ENCODE measurements around the gene AMOTL1. TPM values are rescaled to one million over a fixed set of nuclear protein-coding genes. Genes with fewer than 3 reads are reported as not detected.

The AMOTL1 gene
- total RNA-seq, 1 experiment from 2014 or later = 57.4 TPM

- no peak overlapping the region; the same call in 1 of the 2 replicates for H3K27ac ChIP-seq
- peak overlapping the region; percentile 94 for H3K4me3 ChIP-seq
These were observed 2.5 kb downstream of the AMOTL1 start for GRCh38 chr11:94770563-94771120.

DNA sequence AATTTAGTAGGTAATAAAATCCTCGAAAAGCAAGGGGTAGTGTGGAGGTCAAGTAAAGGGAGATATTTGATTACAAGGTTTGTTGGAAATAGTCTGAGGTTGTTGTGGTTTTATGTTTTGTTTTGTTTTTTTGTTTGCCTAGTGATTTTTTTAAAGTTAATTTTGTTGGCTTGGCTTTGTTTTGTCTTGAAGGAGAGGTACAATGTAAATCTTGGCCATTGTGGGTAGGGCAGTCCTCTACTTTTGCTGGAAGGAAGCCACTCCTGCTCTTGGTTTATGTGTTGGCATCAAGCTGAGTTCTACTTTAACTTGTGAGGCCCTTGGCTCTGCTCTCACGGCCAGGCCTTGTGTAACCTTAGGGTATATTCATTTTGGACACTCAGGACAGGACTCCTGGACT, 3.2 kb downstream of the AMOTL1 start:
- no peak for DNase-seq
- H3K27ac ChIP-seq = no peak overlapping the region
- H3K27me3 ChIP-seq = no peaks in the 10 kb centered on the region
- 0 out of 2 replicates have a peak, but pooled peaks cover 3% of the 10 kb centered on the region for H3K36me3 ChIP-seq
- H3K9me3 ChIP-seq (replicated peaks) = no peaks in the 10 kb centered on the region
- no peak overlapping the region for H3K4me3 ChIP-seq
- peaks cover 20% of the 10 kb centered on the region for H3K4me1 ChIP-seq

More at GRCh38 chr11:94770563-94771120, 2.5 kb downstream of the AMOTL1 start:
- Histone ChIP-seq H3K36me3 (0 out of 2 replicates have a peak, but pooled peaks cover 3% of the 10 kb centered on the region), H3K4me1 (peaks cover 12% of the 10 kb centered on the region), H3K9me3 (replicated peaks) (no peaks in the 10 kb centered on the region), H3K27me3 (no peaks in the 10 kb centered on the region)
- DNase-seq = peak in 1 of 2 experiments; percentile 26

GRCh38 chr11:94771951-94772350, 3.8 kb downstream of the AMOTL1 start:
- peaks cover 24% of the 10 kb centered on the region for H3K4me1 ChIP-seq
- H3K36me3 ChIP-seq = 0 out of 2 replicates have a peak, but pooled peaks cover 3% of the 10 kb centered on the region
- no peak overlapping the region for H3K4me3 ChIP-seq
- no peak overlapping the region for H3K27ac ChIP-seq
- no peak for DNase-seq
- no peaks in the 10 kb centered on the region for H3K9me3 ChIP-seq (replicated peaks)
- no peaks in the 10 kb centered on the region for H3K27me3 ChIP-seq

GRCh38 chr11:94773842-94774241, 5.7 kb downstream of the AMOTL1 start:
- no peak overlapping the region for H3K4me3 ChIP-seq
- no peak for DNase-seq
- no peak overlapping the region for H3K27ac ChIP-seq
- no peaks in the 10 kb centered on the region for H3K9me3 ChIP-seq (replicated peaks)
- H3K36me3 ChIP-seq = no peaks in the 10 kb centered on the region
- no peaks in the 10 kb centered on the region for H3K27me3 ChIP-seq
- peaks cover 40% of the 10 kb centered on the region for H3K4me1 ChIP-seq

DNA sequence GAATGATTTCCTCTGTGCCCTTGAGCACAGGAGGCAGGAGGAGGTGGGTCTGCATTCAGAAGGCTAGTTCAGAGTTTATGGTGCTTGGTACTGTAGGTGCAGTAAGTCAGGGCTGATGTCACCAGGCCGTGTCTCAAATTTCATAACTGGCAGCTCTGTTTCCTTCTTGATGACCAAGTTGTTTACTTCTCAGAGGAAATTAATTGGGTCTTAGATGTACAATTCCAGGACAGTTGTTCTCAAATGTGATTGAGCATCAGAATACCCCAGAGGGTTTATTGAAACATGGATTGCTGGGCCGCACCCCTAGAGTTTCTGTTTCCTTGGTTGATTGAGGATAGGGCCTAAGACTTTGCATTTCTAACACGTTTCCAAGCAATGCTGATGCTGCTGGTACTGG, 6.2 kb downstream of the AMOTL1 start:
- no peaks in the 10 kb centered on the region for H3K9me3 ChIP-seq (replicated peaks)
- H3K4me1 ChIP-seq = peaks cover 40% of the 10 kb centered on the region
- H3K4me3 ChIP-seq = no peak overlapping the region
- no peak overlapping the region for H3K27ac ChIP-seq
- H3K36me3 ChIP-seq = no peaks in the 10 kb centered on the region
- DNase-seq = peak in 1 of 2 experiments; percentile 22
- H3K27me3 ChIP-seq = no peaks in the 10 kb centered on the region

GRCh38 chr11:94775567-94776327, 7.6 kb downstream of the AMOTL1 start:
- Histone ChIP-seq H3K27me3 (no peaks in the 10 kb centered on the region), H3K4me3 (no peak overlapping the region), H3K9me3 (replicated peaks) (no peaks in the 10 kb centered on the region), H3K27ac (peak overlapping the region; percentile 85), H3K4me1 (peaks cover 37% of the 10 kb centered on the region), H3K36me3 (no peaks in the 10 kb centered on the region)
- peak in 1 of 2 experiments; percentile 46 for DNase-seq

DNA sequence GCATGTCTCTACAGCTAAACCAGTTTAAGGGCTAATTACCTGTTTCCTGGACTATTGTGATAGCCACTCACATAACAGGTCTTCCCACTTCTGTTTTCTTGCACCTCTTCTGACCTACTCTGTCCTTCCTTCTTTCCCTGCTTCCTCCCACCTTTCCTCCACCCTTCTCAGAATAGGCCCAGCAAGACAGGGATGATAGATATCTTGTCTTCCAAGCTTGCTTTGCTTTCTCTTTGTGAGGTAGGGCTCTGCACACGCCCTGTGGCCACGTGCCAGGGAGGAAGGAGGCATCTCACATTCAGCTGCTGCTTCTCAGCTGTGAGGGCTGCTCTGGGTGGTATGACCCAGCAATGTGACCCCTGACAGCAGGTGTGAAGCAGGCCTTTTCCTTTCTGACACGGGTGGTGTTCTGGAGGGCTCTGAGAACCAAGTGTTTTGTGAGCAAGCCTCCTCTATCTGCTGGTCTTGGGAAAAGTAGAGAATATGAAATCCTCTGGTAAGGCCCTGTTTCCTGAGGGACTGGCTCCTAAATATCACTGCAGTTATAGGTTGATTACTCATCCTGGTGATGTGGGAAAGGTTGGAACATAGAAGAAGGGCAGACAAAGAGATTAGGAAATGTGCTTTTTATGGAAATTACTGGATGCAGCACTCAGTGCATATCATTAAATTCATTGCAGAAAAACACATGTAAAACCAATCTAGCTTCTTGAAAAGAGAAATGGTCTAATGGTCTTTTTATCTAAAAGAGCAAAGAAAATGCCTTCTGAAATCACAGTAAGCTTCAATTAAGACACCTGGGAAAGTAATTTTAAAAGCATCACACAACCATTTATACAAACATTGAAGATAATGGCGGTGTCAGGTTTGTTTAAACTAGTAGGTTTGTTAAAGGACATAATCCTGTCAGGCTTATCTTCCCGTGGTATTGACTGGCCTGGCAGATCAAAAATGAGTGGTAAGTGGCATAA, 8.5 kb downstream of the AMOTL1 start:
- Histone ChIP-seq H3K36me3 (no peaks in the 10 kb centered on the region), H3K27me3 (no peaks in the 10 kb centered on the region), H3K9me3 (replicated peaks) (no peaks in the 10 kb centered on the region), H3K27ac (peak overlapping the region; percentile 85), H3K4me3 (no peak overlapping the region), H3K4me1 (peaks cover 37% of the 10 kb centered on the region)
- peak; percentile 91 to 92 for DNase-seq

- peaks cover 34% of the 10 kb centered on the region for H3K4me1 ChIP-seq
- H3K27ac ChIP-seq = no peak overlapping the region
These were observed 12.3 kb downstream of the AMOTL1 start for GRCh38 chr11:94780432-94780831.

DNA sequence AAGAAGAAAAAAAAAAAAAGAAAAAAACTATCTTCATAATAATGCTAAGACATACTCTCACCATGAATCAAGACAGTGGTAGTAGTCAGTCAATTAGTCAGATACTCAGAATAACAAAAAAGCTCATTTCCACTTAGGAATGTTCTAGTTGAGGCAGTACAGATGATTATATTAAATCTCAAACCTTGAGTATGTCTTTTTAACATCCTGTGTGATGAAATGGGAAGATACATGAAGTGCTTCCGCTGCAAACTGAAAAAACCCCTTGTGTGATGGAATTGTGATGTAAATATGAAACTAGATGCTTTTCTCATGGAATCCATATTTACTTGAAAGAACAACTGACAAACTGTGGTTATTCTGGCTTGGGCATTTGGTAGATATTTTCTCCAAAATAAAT, 13.7 kb downstream of the AMOTL1 start:
- Histone ChIP-seq H3K36me3 (no peaks in the 10 kb centered on the region), H3K4me3 (no peak overlapping the region), H3K9me3 (replicated peaks) (no peaks in the 10 kb centered on the region), H3K27me3 (no peaks in the 10 kb centered on the region), H3K27ac (no peak overlapping the region), H3K4me1 (peaks cover 21% of the 10 kb centered on the region)
- no peak for DNase-seq

More at GRCh38 chr11:94780432-94780831, 12.3 kb downstream of the AMOTL1 start:
- DNase-seq = no peak
- no peaks in the 10 kb centered on the region for H3K9me3 ChIP-seq (replicated peaks)
- no peaks in the 10 kb centered on the region for H3K36me3 ChIP-seq
- no peak overlapping the region for H3K4me3 ChIP-seq
- H3K27me3 ChIP-seq = no peaks in the 10 kb centered on the region

- no peak overlapping the region for H3K27ac ChIP-seq
These were observed 14.3 kb downstream of the AMOTL1 start for GRCh38 chr11:94782446-94782845.

DNA sequence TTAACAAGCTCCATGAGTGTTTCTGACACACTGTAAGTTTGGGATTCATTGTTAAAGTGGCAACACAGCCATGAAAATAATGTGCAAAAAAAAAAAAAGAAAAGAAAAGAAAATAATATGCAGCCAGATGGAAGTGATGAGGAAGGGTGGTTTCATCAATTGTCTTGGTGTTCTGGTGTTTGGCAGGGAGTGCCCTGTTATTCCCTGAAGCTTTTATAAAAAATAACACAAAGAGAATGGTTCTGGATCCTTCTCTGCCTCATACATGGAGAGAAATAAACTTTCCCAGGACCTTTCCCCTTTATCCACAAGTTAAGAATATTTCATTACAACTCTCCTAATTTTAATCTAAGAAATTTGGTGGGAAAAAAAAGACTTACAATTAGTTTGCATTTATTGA, 16.7 kb downstream of the AMOTL1 start:
- Histone ChIP-seq H3K27ac (no peak overlapping the region), H3K4me3 (no peak overlapping the region), H3K9me3 (replicated peaks) (no peaks in the 10 kb centered on the region), H3K36me3 (no peaks in the 10 kb centered on the region), H3K27me3 (no peaks in the 10 kb centered on the region), H3K4me1 (peaks cover 10% of the 10 kb centered on the region)
- DNase-seq = no peak

More at GRCh38 chr11:94782446-94782845, 14.3 kb downstream of the AMOTL1 start:
- Histone ChIP-seq H3K36me3 (no peaks in the 10 kb centered on the region), H3K9me3 (replicated peaks) (no peaks in the 10 kb centered on the region), H3K27me3 (no peaks in the 10 kb centered on the region), H3K4me1 (peaks cover 15% of the 10 kb centered on the region), H3K4me3 (no peak overlapping the region)
- DNase-seq = no peak

GRCh38 chr11:94785509-94785908, 17.4 kb downstream of the AMOTL1 start:
- H3K4me1 ChIP-seq = peaks cover 16% of the 10 kb centered on the region
- no peak overlapping the region for H3K4me3 ChIP-seq
- no peak overlapping the region for H3K27ac ChIP-seq
- H3K9me3 ChIP-seq (replicated peaks) = no peaks in the 10 kb centered on the region
- no peaks in the 10 kb centered on the region for H3K36me3 ChIP-seq
- no peak for DNase-seq
- no peaks in the 10 kb centered on the region for H3K27me3 ChIP-seq

DNA sequence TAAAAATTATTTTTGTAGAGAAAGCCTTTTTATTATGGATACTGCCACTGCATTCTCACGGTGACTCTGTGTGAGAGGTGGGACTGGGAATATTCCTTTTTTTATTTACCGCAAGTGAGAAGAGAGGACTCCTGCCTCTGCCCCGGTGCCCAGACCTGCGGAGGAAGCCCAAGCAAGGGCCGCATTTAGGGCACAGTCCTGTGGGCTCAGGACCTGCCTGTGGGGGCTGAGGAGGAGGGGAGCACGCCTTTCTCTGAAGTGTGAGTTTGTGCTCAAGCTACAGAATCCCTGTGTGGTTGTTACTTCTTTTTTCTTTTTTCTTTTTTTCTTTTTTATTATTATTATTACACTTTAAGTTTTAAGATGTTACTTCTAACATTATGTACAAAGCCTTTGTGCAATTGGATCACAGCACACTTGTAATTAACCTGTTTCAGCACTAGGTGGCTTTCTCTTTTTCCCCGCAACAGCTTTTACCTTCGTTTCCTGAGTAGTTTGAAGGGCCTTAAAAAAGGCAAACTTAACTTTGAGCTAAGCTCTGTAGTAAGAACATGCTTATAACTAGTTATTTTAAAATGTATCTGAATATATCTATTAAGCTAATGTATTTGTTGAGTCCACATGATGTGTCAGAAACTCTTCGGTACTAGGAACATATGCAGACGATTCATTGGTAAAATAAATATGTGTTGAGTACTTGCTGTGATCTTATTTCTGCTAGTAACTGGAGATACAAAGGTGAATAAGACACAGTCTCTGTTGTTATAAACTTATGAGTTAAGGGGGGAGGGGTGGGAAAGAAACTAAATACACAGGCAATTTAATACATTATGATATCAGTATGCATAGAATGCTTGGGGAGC, 18.3 kb downstream of the AMOTL1 start:
- Histone ChIP-seq H3K4me3 (no peak overlapping the region), H3K36me3 (no peaks in the 10 kb centered on the region), H3K9me3 (replicated peaks) (no peaks in the 10 kb centered on the region), H3K4me1 (peaks cover 23% of the 10 kb centered on the region), H3K27ac (no peak overlapping the region), H3K27me3 (no peaks in the 10 kb centered on the region)
- peak in 1 of 2 experiments; percentile 34 for DNase-seq

- 0 out of 2 replicates have a peak, but pooled peaks cover 3% of the 10 kb centered on the region for H3K9me3 ChIP-seq (replicated peaks)
- no peak overlapping the region for H3K27ac ChIP-seq
- no peak overlapping the region for H3K4me3 ChIP-seq
- peaks cover 18% of the 10 kb centered on the region for H3K4me1 ChIP-seq
- no peaks in the 10 kb centered on the region for H3K36me3 ChIP-seq
- H3K27me3 ChIP-seq = no peaks in the 10 kb centered on the region
- DNase-seq = no peak
These were observed 19.6 kb downstream of the AMOTL1 start for GRCh38 chr11:94787801-94788200.
